HG03280 (cell line): Measurements from ENCODE around the gene ZNF335.
"Not testable (repeated sequence)": the region's sequence is repeated elsewhere in the genome, so short reads cannot be mapped to it uniquely, and the experiment has no call there.

Source experiments
- ATAC-seq: cut with Tn5 transposase; IDR thresholded peaks from one replicate; pipeline ENCODE4 v1.9.1; 2021; ENCODE audit warnings: mild to moderate bottlenecking, moderate library complexity; ENCODE audit not compliant: unreplicated experiment

ZNF335 gene

GRCh38 chr20:46001498-46001897, 29.5 kb upstream of the ZNF335 start:
- no peak for ATAC-seq

GRCh38 chr20:46000262-46000996, 28.4 kb upstream of the ZNF335 start:
- ATAC-seq = no peak

- no peak for ATAC-seq
Observed at GRCh38 chr20:45999557-46000261, 27.7 kb upstream of the ZNF335 start.

GRCh38 chr20:45998761-45999160, 26.8 kb upstream of the ZNF335 start:
- no peak for ATAC-seq

- ATAC-seq = no peak
Observed at GRCh38 chr20:45998337-45998736, 26.3 kb upstream of the ZNF335 start.

GRCh38 chr20:45997187-45997586, 25.2 kb upstream of the ZNF335 start:
- no peak for ATAC-seq

GRCh38 chr20:45995495-45996097, 23.6 kb upstream of the ZNF335 start:
- not testable (repeated sequence) for ATAC-seq

- no peak for ATAC-seq
Observed at GRCh38 chr20:45994761-45995493, 22.9 kb upstream of the ZNF335 start.

GRCh38 chr20:45993197-45993951, 21.4 kb upstream of the ZNF335 start:
- no peak for ATAC-seq

GRCh38 chr20:45991616-45992015, 19.6 kb upstream of the ZNF335 start:
- no peak for ATAC-seq

GRCh38 chr20:45988830-45989229, 16.8 kb upstream of the ZNF335 start:
- not testable (repeated sequence) for ATAC-seq

GRCh38 chr20:45987108-45987780, 15.2 kb upstream of the ZNF335 start:
- ATAC-seq = no peak

- no peak for ATAC-seq
Observed at GRCh38 chr20:45985573-45985972, 13.6 kb upstream of the ZNF335 start.

GRCh38 chr20:45983279-45983743, 11.3 kb upstream of the ZNF335 start:
- ATAC-seq = no peak

- ATAC-seq = no peak
Observed at GRCh38 chr20:45981261-45981660, 9.3 kb upstream of the ZNF335 start.

GRCh38 chr20:45976086-45976485, 4.1 kb upstream of the ZNF335 start:
- ATAC-seq = no peak

- no peak for ATAC-seq
Observed at GRCh38 chr20:45975686-45976085, 3.7 kb upstream of the ZNF335 start.

GRCh38 chr20:45974896-45975565, 3.0 kb upstream of the ZNF335 start:
- ATAC-seq = no peak

GRCh38 chr20:45972500-45973183, 639 bp upstream of the ZNF335 start:
- no peak for ATAC-seq
